K562 (cell line): ENCODE data around the gene PRR15L. TPM values are rescaled to one million over a fixed set of nuclear protein-coding genes. Genes with fewer than 3 reads are reported as not detected.

ENCODE experiments used
- ATAC-seq: fragments of 200-7000 bp; cut with Tn5 transposase; 3 replicates; pipeline ENCODE4 v1.9.1; 2020; ENCODE audit warnings: moderate library complexity
- BruUV-seq: library from RNA; stranded (reverse); fragments of 400-500 nt; replicated peaks from 2 replicates; lab custom pipeline; 2021; lab: Mats Ljungman, UMichigan
- CTCF ChIA-PET: fragments of 300-600 bp; formaldehyde crosslinking; extraction: SDS; loops from one replicate; lab custom pipeline; 2021; ENCODE audit warnings: low intra/inter-chr PET ratio; lab: Yijun Ruan, JAX
- POLR2A ChIA-PET: fragments of 300-600, 350-650 bp; sonication (Branson Sonifier 250); formaldehyde crosslinking; extraction: SDS; loops from one replicate; lab custom pipeline; 2021; ENCODE audit warnings: antibody characterized with exemption, inconsistent platforms; lab: Yijun Ruan, JAX
- DNase-seq, 4 experiments: peaks; one replicate each; pipeline versions ENCODE4 v3.0.0 to v3.0.0-alpha.2; 2011 to 2018; ENCODE audit warnings: low spot score in 3 of 4, mixed read lengths in 3 of 4; ENCODE audit errors: extremely low read depth in 1 of 4
- FAIRE-seq: peaks from 2 replicates; lab custom pipeline; 2011; peaks lifted over from hg19 to GRCh38; lab: Jason Lieb, UNC
- H2AFZ ChIP-seq: 2 replicates; pipeline ENCODE4 v1.6.0; 2011; ENCODE audit warnings: low read depth, low read length, control low read depth, inconsistent platforms
- H3K27ac ChIP-seq: fragments of 200-600 bp; 3 replicates; pipeline ENCODE4 v1.8.0; 2011; ENCODE audit warnings: low read depth, mild to moderate bottlenecking, control low read depth, inconsistent platforms, low read length, moderate library complexity, mixed read lengths; ENCODE audit errors: extremely low read depth
- H3K27me3 ChIP-seq, 2 experiments: fragments of 300-600 bp in 1 of 2; 2 replicates in 1 of 2; 3 replicates in 1 of 2; pipeline versions ENCODE4 v1.6.0 to v1.8.0; 2011; ENCODE audit warnings: inconsistent platforms in 2 of 2, low read length in 2 of 2, mild to moderate bottlenecking in 1 of 2, mixed read lengths in 1 of 2, moderate library complexity in 1 of 2; ENCODE audit not compliant: control insufficient read depth in 2 of 2, insufficient read depth in 2 of 2
- H3K36me3 ChIP-seq: fragments of 300-600 bp; 3 replicates; pipeline ENCODE4 v1.8.0; 2011; ENCODE audit warnings: mild to moderate bottlenecking, low read length, inconsistent platforms; ENCODE audit not compliant: control insufficient read depth, insufficient read depth
- H3K4me1 ChIP-seq, 2 experiments: fragments of 200-600 bp in 1 of 2; replicated peaks in 1 of 2; 2 replicates in 1 of 2; 3 replicates in 1 of 2; pipeline versions ENCODE4 v1.5.1 to v1.8.0; 2011; ENCODE audit warnings: inconsistent platforms in 2 of 2, low read length in 2 of 2, mild to moderate bottlenecking in 1 of 2, mixed read lengths in 1 of 2, moderate library complexity in 1 of 2; ENCODE audit not compliant: control insufficient read depth in 2 of 2, insufficient read depth in 2 of 2
- H3K4me2 ChIP-seq: 2 replicates; pipeline ENCODE4 v1.6.1; 2011; ENCODE audit warnings: low read length, control low read depth, inconsistent platforms, mixed read lengths; ENCODE audit not compliant: insufficient read depth
- H3K4me3 ChIP-seq: fragments of 200-600 bp; sonication (generic), shearing (Covaris generic); 2 replicates; pipeline ENCODE4 v1.5.1; 2016; ENCODE audit warnings: control low read depth, inconsistent platforms
- H3K79me2 ChIP-seq: fragments of 200-600 bp; 3 replicates; pipeline ENCODE4 v1.8.0; 2011; ENCODE audit warnings: low read length, inconsistent platforms; ENCODE audit not compliant: control insufficient read depth, insufficient read depth
- H3K9ac ChIP-seq, 2 experiments: 2 replicates each; pipeline versions ENCODE4 v1.6.0 to v1.6.1; 2011; ENCODE audit warnings: low read depth in 2 of 2, low read length in 2 of 2, control low read depth in 1 of 2, inconsistent platforms in 1 of 2, mild to moderate bottlenecking in 1 of 2, mixed read lengths in 1 of 2; ENCODE audit not compliant: insufficient read depth in 1 of 2
- H3K9me1 ChIP-seq: one replicate; pipeline ENCODE4 v1.6.0; 2011; ENCODE audit warnings: inconsistent platforms, mild to moderate bottlenecking, low read length, moderate library complexity; ENCODE audit not compliant: control insufficient read depth, insufficient read depth
- H3K9me3 ChIP-seq: replicated peaks from 2 replicates; pipeline ENCODE4 v1.5.1; 2011; ENCODE audit warnings: low read depth, low read length, inconsistent platforms; ENCODE audit not compliant: control insufficient read depth, insufficient read depth
- H4K20me1 ChIP-seq: replicated peaks from 2 replicates; pipeline ENCODE4 v1.6.1; 2011; ENCODE audit warnings: low read length, inconsistent platforms, mixed read lengths; ENCODE audit not compliant: control insufficient read depth, insufficient read depth
- EP300 ChIP-seq: IDR thresholded peaks from 2 replicates; pipeline ENCODE4 v1.6.1; 2012; ENCODE audit warnings: low read length, improper control_type of control experiment
- HMG20A ChIP-seq: fragments of 450-650 bp; formaldehyde crosslinking; conservative IDR thresholded peaks from 2 replicates; pipeline ENCODE4 v1.4.0; 2020; ENCODE audit warnings: mild to moderate bottlenecking, mixed read lengths
- JUN ChIP-seq, 2 experiments: sonication (generic) in 1 of 2; formaldehyde crosslinking in 1 of 2; IDR thresholded peaks; 2 replicates each; pipeline versions ENCODE4 v1.6.1 to v1.8.0; 2012 to 2022; ENCODE audit warnings: borderline replicate concordance in 2 of 2, mild to moderate bottlenecking in 2 of 2, improper control_type of control experiment in 1 of 2, low read depth in 1 of 2, low read length in 1 of 2, missing genetic modification reagents in 1 of 2
- SMAD2 ChIP-seq: fragments of 150-350 bp; IDR thresholded peaks from 2 replicates; pipeline ENCODE4 v1.6.1; 2014; ENCODE audit warnings: low read depth, mild to moderate bottlenecking, low read length
- SMAD4 ChIP-seq: fragments of 250-450 bp; sonication (Bioruptor Pico); conservative IDR thresholded peaks from 2 replicates; pipeline ENCODE4 v1.8.0; 2021; ENCODE audit warnings: inconsistent platforms, mild to moderate bottlenecking, moderate library complexity
- ZBTB2 ChIP-seq: fragments of 450-650 bp; IDR thresholded peaks from 2 replicates; pipeline ENCODE4 v1.6.1; 2016; ENCODE audit warnings: antibody characterized with exemption
- ZNF263 ChIP-seq: sonication (generic); formaldehyde crosslinking; IDR thresholded peaks from 2 replicates; pipeline ENCODE4 v1.8.0; 2022; ENCODE audit warnings: mild to moderate bottlenecking, missing genetic modification reagents, borderline replicate concordance
- ZNF384 ChIP-seq: IDR thresholded peaks from 2 replicates; pipeline ENCODE4 v1.6.1; 2012; ENCODE audit warnings: low read depth, low read length, improper control_type of control experiment
- ZNF41 ChIP-seq: fragments of 250-450 bp; sonication (Bioruptor Pico); conservative IDR thresholded peaks from 2 replicates; pipeline ENCODE4 v1.4.0; 2020; ENCODE audit warnings: mild to moderate bottlenecking
- ZNF644 ChIP-seq: fragments of 200-800 bp; sonication (Bioruptor generic); IDR thresholded peaks from 2 replicates; pipeline ENCODE4 v1.6.1; 2016; ENCODE audit warnings: low read depth, missing genetic modification characterization, missing compliant biosample characterization
- in situ Hi-C: fragments of 300-500 bp; cut with MboI; formaldehyde crosslinking; loops from 4 replicates; pipeline ENCODE4 v1.15.0; 2018; ENCODE audit warnings: inconsistent platforms, mixed read lengths
- intact Hi-C: fragments of 100-400 bp; cut with micrococcal nuclease; formaldehyde crosslinking; loops from 2 replicates; pipeline ENCODE4 v1.14.2; 2022
- polyA plus RNA-seq, 8 experiments: library from polyadenylated mRNA; depleted of rRNA in 4 of 8; stranded (reverse) in 5 of 8; unstranded in 3 of 8; fragments of >200 nt; fragmentation: Nextera tagmentation in 2 of 8; fragmentation: Illumina TruSeq in 1 of 8; extraction: Ambion mirVana in 2 of 8; extraction: Trizol in 1 of 8; gene quantifications; 2 replicates each; pipeline versions ENCODE4 v1.2.1 to v1.2.3, GENCODE V29; 2011 to 2014; ENCODE audit warnings: inconsistent platforms in 1 of 8, missing spikeins in 1 of 8
- total RNA-seq, 7 experiments: library from RNA; depleted of rRNA in 6 of 7; stranded (reverse); fragments of >200 nt in 6 of 7; fragmentation: Illumina TruSeq in 2 of 7; extraction: Trizol in 2 of 7; gene quantifications; 2 replicates each; pipeline versions ENCODE4 v1.2.1 to v1.2.3, GENCODE V29; 2011 to 2021; ENCODE audit warnings: low replicate concordance in 1 of 7
- TF ChIP-seq, protein P1 (sequence below), 2 experiments: IDR thresholded peaks in 1 of 2; conservative IDR thresholded peaks in 1 of 2; 2 replicates each; pipeline ENCODE4 v1.6.1; 2016; ENCODE audit warnings: low read depth in 2 of 2, mild to moderate bottlenecking in 1 of 2, missing compliant biosample characterization in 1 of 2, missing genetic modification characterization in 1 of 2, moderate library complexity in 1 of 2
- TF ChIP-seq, protein P2 (sequence below): fragments of 450-650 bp; formaldehyde crosslinking; IDR thresholded peaks from 2 replicates; pipeline ENCODE4 v1.4.0; 2020; ENCODE audit warnings: mild to moderate bottlenecking, moderate library complexity

PRR15L gene
- total and polyA plus RNA-seq, 9 of the 15 experiments (the other 6 are each of a cell fraction or from before 2014, with no cell fraction given) = 0.03 TPM; not detected in 8

DNA sequence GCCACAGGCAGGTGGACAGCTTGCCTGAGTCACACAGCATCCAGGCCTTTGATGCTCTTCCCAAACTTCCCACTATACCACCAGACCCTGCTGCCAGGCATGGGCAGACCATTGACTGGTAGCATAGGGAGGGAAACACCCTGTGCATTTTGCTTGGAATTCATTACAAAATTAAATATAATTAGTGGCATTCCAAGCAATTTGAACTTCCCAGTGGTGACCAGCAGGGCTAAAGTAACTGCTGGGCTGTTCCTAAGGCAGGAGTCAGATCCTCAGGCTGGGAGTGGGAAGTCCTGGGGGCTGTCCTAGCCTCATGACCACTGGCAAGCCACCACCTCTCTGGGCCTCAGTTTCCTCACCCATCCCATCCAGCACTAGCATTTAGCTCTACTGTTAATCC is 3.8 kb downstream of the PRR15L start:
- in situ Hi-C loops (loop anchor here (5.0 kb wide), 1 partner anchor 63 kb away; no protein-coding TSS in a partner anchor), intact Hi-C loops (no loop called here)
- H3K36me3 ChIP-seq = peaks cover 13% of the 10 kb centered on the region
- CTCF ChIA-PET = no interaction called here
- no peaks in the 10 kb centered on the region for H3K27me3 ChIP-seq
- FAIRE-seq (no peak), ATAC-seq (no peak), DNase-seq (no peak)
- no peaks in the 10 kb centered on the region for H3K9me1 ChIP-seq
- POLR2A ChIA-PET = interaction anchor here (0.6 to 1.2 kb wide), 5 partner anchors 12 to 782 kb away, joined by 3 read pairs; no protein-coding TSS in a partner anchor
- TF ChIP-seq SMAD2 (no peak), ZNF644 (no peak), SMAD4 (CRISPR knock-in tag) (no peak), ZNF41 (CRISPR knock-in tag) (no peak), ZBTB2 (no peak), JUN (IDR thresholded peaks at IDR 0.05; ENCODE audit: borderline replicate concordance, low read depth, low read length) (no peak), JUN (CRISPR knock-in tag; IDR thresholded peaks at IDR 0.05; ENCODE audit: borderline replicate concordance) (no peak), ZNF384 (no peak), ZNF263 (CRISPR knock-in tag) (no peak), HMG20A (no peak), EP300 (no peak)
- TF ChIP-seq, protein P1, sequence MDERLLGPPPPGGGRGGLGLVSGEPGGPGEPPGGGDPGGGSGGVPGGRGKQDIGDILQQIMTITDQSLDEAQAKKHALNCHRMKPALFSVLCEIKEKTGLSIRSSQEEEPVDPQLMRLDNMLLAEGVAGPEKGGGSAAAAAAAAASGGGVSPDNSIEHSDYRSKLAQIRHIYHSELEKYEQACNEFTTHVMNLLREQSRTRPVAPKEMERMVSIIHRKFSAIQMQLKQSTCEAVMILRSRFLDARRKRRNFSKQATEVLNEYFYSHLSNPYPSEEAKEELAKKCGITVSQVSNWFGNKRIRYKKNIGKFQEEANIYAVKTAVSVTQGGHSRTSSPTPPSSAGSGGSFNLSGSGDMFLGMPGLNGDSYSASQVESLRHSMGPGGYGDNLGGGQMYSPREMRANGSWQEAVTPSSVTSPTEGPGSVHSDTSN (CRISPR knock-in tag; IDR thresholded peaks at IDR 0.05; ENCODE audit: low read depth) = no peak
- TF ChIP-seq, protein P1 (tag; conservative IDR thresholded peaks at IDR 0.05; ENCODE audit: low read depth) = no peak
- TF ChIP-seq, protein P2, sequence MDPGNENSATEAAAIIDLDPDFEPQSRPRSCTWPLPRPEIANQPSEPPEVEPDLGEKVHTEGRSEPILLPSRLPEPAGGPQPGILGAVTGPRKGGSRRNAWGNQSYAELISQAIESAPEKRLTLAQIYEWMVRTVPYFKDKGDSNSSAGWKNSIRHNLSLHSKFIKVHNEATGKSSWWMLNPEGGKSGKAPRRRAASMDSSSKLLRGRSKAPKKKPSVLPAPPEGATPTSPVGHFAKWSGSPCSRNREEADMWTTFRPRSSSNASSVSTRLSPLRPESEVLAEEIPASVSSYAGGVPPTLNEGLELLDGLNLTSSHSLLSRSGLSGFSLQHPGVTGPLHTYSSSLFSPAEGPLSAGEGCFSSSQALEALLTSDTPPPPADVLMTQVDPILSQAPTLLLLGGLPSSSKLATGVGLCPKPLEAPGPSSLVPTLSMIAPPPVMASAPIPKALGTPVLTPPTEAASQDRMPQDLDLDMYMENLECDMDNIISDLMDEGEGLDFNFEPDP (CRISPR knock-in tag) = no peak
- no peak overlapping the region for H2AFZ ChIP-seq
- H3K4me3 ChIP-seq = no peak overlapping the region
- no peaks in the 10 kb centered on the region for H4K20me1 ChIP-seq
- H3K4me1 ChIP-seq = peaks cover 15 to 20% of the 10 kb centered on the region in 2 experiments
- H3K9ac ChIP-seq = no peak overlapping the region
- no TSS peak for BruUV-seq
- no peak overlapping the region for H3K4me2 ChIP-seq
- no peaks in the 10 kb centered on the region for H3K9me3 ChIP-seq
- no peaks in the 10 kb centered on the region for H3K79me2 ChIP-seq
- no peak overlapping the region for H3K27ac ChIP-seq
